SK-N-SH (cell line): Measurements from ENCODE around the gene PADI4. TPM values are rescaled to one million over a fixed set of nuclear protein-coding genes. Genes with fewer than 3 reads are reported as not detected.

Experiments
- CTCF ChIA-PET: fragments of 300-600, 350-600 bp; formaldehyde crosslinking; extraction: SDS; loops from one replicate; lab custom pipeline; 2021; lab: Yijun Ruan, JAX
- POLR2A ChIA-PET: fragments of 350-600 bp; sonication (Branson Sonifier 250); formaldehyde crosslinking; extraction: SDS; loops from one replicate; lab custom pipeline; 2020; ENCODE audit warnings: antibody characterized with exemption, inconsistent platforms; lab: Yijun Ruan, JAX
- DNase-seq: peaks from one replicate; pipeline ENCODE4 v3.0.0; 2012
- H2AFZ ChIP-seq: fragments of 200-600 bp; sonication (generic); 2 replicates; pipeline ENCODE4 v1.8.1; 2016; ENCODE audit warnings: antibody characterized with exemption, mild to moderate bottlenecking, low read depth
- H3F3A ChIP-seq: fragments of 200-600 bp; sonication (generic); replicated peaks from 2 replicates; pipeline ENCODE3; 2016; ENCODE audit warnings: antibody characterized with exemption, mild to moderate bottlenecking; ENCODE audit not compliant: insufficient read depth
- H3K27ac ChIP-seq, 2 experiments: fragments of 200-500 bp in 1 of 2; fragments of 200-600 bp in 1 of 2; sonication (Bioruptor generic) in 1 of 2; sonication (generic), shearing (Covaris generic) in 1 of 2; 2 replicates each; pipeline versions ENCODE4 v1.5.1 to v1.6.1; 2014 to 2016; ENCODE audit warnings: low read depth in 2 of 2, inconsistent platforms in 1 of 2, low read length in 1 of 2, mild to moderate bottlenecking in 1 of 2, mixed read lengths in 1 of 2
- H3K27me3 ChIP-seq: fragments of 200-600 bp; sonication (generic), shearing (Covaris generic); 2 replicates; pipeline ENCODE4 v1.6.1; 2016; ENCODE audit warnings: mixed run types; ENCODE audit not compliant: insufficient read depth
- H3K36me3 ChIP-seq, 2 experiments: fragments of 200-500 bp in 1 of 2; fragments of 200-600 bp in 1 of 2; sonication (Bioruptor generic) in 1 of 2; sonication (generic) in 1 of 2; replicated peaks in 1 of 2; 2 replicates each; pipeline versions ENCODE3 to v1.5.1; 2014 to 2016; ENCODE audit warnings: low read length in 1 of 2, mild to moderate bottlenecking in 1 of 2; ENCODE audit not compliant: insufficient read depth in 2 of 2, control insufficient read depth in 1 of 2
- H3K4me1 ChIP-seq, 2 experiments: fragments of 200-500 bp in 1 of 2; fragments of 200-600 bp in 1 of 2; sonication (Bioruptor generic) in 1 of 2; sonication (generic), shearing (Covaris generic) in 1 of 2; 2 replicates each; pipeline versions ENCODE4 v1.5.1 to v1.6.1; 2014 to 2016; ENCODE audit warnings: low read depth in 1 of 2, low read length in 1 of 2, mixed run types in 1 of 2; ENCODE audit not compliant: insufficient read depth in 2 of 2, control insufficient read depth in 1 of 2
- H3K4me2 ChIP-seq: fragments of 200-600 bp; sonication (generic), shearing (Covaris generic); 2 replicates; pipeline ENCODE4 v1.6.1; 2017; ENCODE audit warnings: mixed run types
- H3K4me3 ChIP-seq, 2 experiments: fragments of 200-500 bp in 1 of 2; fragments of 200-600 bp in 1 of 2; sonication (Bioruptor generic) in 1 of 2; sonication (generic), shearing (Covaris generic) in 1 of 2; 2 replicates each; pipeline versions ENCODE4 v1.5.1 to v1.8.1; 2014 to 2016; ENCODE audit warnings: low read depth in 2 of 2, inconsistent platforms in 1 of 2, low read length in 1 of 2, mild to moderate bottlenecking in 1 of 2, mixed read lengths in 1 of 2, moderate library complexity in 1 of 2
- H3K79me2 ChIP-seq: fragments of 200-600 bp; sonication (generic); 2 replicates; pipeline ENCODE4 v1.8.1; 2017; ENCODE audit warnings: mild to moderate bottlenecking; ENCODE audit not compliant: insufficient read depth
- H3K9ac ChIP-seq: fragments of 200-600 bp; sonication (generic); 2 replicates; pipeline ENCODE4 v1.6.1; 2017; ENCODE audit warnings: mixed run types
- H3K9me2 ChIP-seq: fragments of 200-600 bp; sonication (generic); 2 replicates; pipeline ENCODE4 v1.6.1; 2017; ENCODE audit warnings: mixed run types
- H3K9me3 ChIP-seq: fragments of 200-600 bp; sonication (generic); 2 replicates; pipeline ENCODE4 v1.6.1; 2017; ENCODE audit warnings: mixed run types, mild to moderate bottlenecking, moderate library complexity
- H4K20me1 ChIP-seq: fragments of 200-600 bp; sonication (generic); 2 replicates; pipeline ENCODE4 v1.6.1; 2017; ENCODE audit warnings: mild to moderate bottlenecking, mixed run types; ENCODE audit not compliant: insufficient read depth
- EZH2phosphoT487 ChIP-seq: fragments of 200-600 bp; sonication (generic); IDR thresholded peaks from 2 replicates; pipeline ENCODE4 v1.6.1; 2017; ENCODE audit warnings: low read depth, mixed run types, mild to moderate bottlenecking, antibody characterized with exemption, moderate library complexity, borderline replicate concordance
- FOSL2 ChIP-seq: IDR thresholded peaks from 2 replicates; pipeline ENCODE4 v1.4.0; 2012; ENCODE audit warnings: low read depth, mild to moderate bottlenecking, moderate library complexity, borderline replicate concordance
- FOXM1 ChIP-seq: IDR thresholded peaks from 2 replicates; pipeline ENCODE4 v1.4.0; 2012; ENCODE audit warnings: low read depth, mild to moderate bottlenecking
- JUND ChIP-seq: IDR thresholded peaks from 2 replicates; pipeline ENCODE4 v1.4.0; 2012
- MEF2A ChIP-seq: IDR thresholded peaks from 2 replicates; pipeline ENCODE4 v1.4.0; 2012; ENCODE audit warnings: low read depth, borderline replicate concordance
- POLR2AphosphoS5 ChIP-seq: IDR thresholded peaks from 2 replicates; pipeline ENCODE4 v1.6.1; 2012; ENCODE audit warnings: low read depth, low read length
- RXRA ChIP-seq: IDR thresholded peaks from 2 replicates; pipeline ENCODE4 v1.4.0; 2012; ENCODE audit warnings: low read depth, mild to moderate bottlenecking, borderline replicate concordance
- WGBS: methylation state at CpG from one replicate; pipeline ENCODE4 v1.1.6; 2017; ENCODE audit warnings: low lambda C conversion rate; 5-methylcytosine and 5-hydroxymethylcytosine counted together
- polyA plus RNA-seq, 3 experiments: library from polyadenylated mRNA; depleted of rRNA; stranded (reverse); fragments of >200 nt; gene quantifications; 2 replicates each; pipeline ENCODE4 v1.2.3, GENCODE V29; 2012
- TF ChIP-seq, protein P1 (sequence below): IDR thresholded peaks from 2 replicates; pipeline ENCODE4; 2012
- TF ChIP-seq, protein P2 (sequence below): IDR thresholded peaks from 2 replicates; pipeline ENCODE4 v1.6.1; 2012; ENCODE audit warnings: mild to moderate bottlenecking, low read depth, low read length, moderate library complexity
- TF ChIP-seq, protein P3 (sequence below): fragments of 150-350 bp; IDR thresholded peaks from 2 replicates; pipeline ENCODE4 v1.6.1; 2016; ENCODE audit warnings: mild to moderate bottlenecking, low read depth, low read length
- TF ChIP-seq, protein P4 (sequence below): fragments of 150-350 bp; IDR thresholded peaks from 2 replicates; pipeline ENCODE4 v1.6.1; 2017; ENCODE audit warnings: antibody characterized with exemption, low read length, low read depth, borderline replicate concordance

PADI4 gene
- polyA plus RNA-seq, 1 of the 3 experiments (the other 2 are of a cell fraction): not detected

GRCh38 chr1:17260264-17260663, 47.7 kb upstream of the PADI4 start:
- no peak overlapping the region for H3K27ac ChIP-seq
- no peak for DNase-seq
- no peaks in the 10 kb centered on the region for H3K79me2 ChIP-seq
- TF ChIP-seq JUND: no peak
- no peak for TF ChIP-seq FOSL2
- no peaks in the 10 kb centered on the region for H3K9me2 ChIP-seq
- H3K36me3 ChIP-seq: no peaks in the 10 kb centered on the region
- H3F3A ChIP-seq: no peaks in the 10 kb centered on the region
- ChIA-PET CTCF (interaction anchor here (0.8 kb wide), 1 partner anchor 14 kb away, joined by 3 read pairs; no protein-coding TSS in a partner anchor), POLR2A (no interaction called here)
- H3K4me3 ChIP-seq: no peak overlapping the region
- H3K9ac ChIP-seq: no peak overlapping the region
- H3K27me3 ChIP-seq: no peaks in the 10 kb centered on the region
- H2AFZ ChIP-seq: no peak overlapping the region
- H3K4me1 ChIP-seq: no peaks in the 10 kb centered on the region; a peak in 1 of 4 replicates
- no peak overlapping the region for H3K4me2 ChIP-seq
- WGBS: 52% methylated on average over 4 of the region's 7 CpGs
- H3K9me3 ChIP-seq: no peaks in the 10 kb centered on the region
- H4K20me1 ChIP-seq: no peaks in the 10 kb centered on the region

DNA sequence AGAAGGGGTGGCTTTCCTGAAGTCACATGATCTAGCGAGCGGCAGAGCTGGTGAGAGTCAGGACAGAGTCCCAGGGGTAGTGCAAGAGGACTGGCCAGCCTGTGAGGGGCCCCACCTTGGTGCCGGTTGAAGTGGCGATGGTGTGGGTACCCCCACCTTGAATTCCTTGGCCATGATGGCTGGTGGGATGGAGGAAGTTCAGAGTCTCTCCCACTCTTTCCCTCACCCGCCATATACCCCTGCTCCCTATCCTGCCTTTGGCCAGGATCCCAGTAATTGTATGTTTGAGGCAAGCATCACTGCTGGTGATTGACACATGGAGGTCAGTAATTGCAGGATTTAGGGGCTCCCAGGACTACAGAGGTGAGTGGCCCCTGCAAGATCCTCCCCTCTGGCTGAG, 47.3 kb upstream of the PADI4 start:
- no peak for DNase-seq
- Histone ChIP-seq H3K4me2 (no peak overlapping the region), H3K9ac (no peak overlapping the region), H3K4me3 (no peak overlapping the region), H2AFZ (no peak overlapping the region), H3K27ac (no peak overlapping the region), H3F3A (no peaks in the 10 kb centered on the region), H3K9me3 (no peaks in the 10 kb centered on the region)
- POLR2A ChIA-PET: no interaction called here
- 80% methylated on average over 1 of the region's 5 CpGs for WGBS
- TF ChIP-seq MEF2A: no peak
- TF ChIP-seq, all 33 proteins: peak for 0
- Histone ChIP-seq H4K20me1 (no peaks in the 10 kb centered on the region), H3K27me3 (no peaks in the 10 kb centered on the region), H3K36me3 (no peaks in the 10 kb centered on the region), H3K4me1 (no peaks in the 10 kb centered on the region; a peak in 1 of 4 replicates), H3K9me2 (no peaks in the 10 kb centered on the region), H3K79me2 (no peaks in the 10 kb centered on the region)
- CTCF ChIA-PET: interaction anchor here (0.8 kb wide), 1 partner anchor 13 kb away, joined by 3 read pairs; no protein-coding TSS in a partner anchor

GRCh38 chr1:17263936-17264335, 44.1 kb upstream of the PADI4 start:
- Histone ChIP-seq H3K9me3 (no peaks in the 10 kb centered on the region), H4K20me1 (no peaks in the 10 kb centered on the region), H2AFZ (no peak overlapping the region), H3K79me2 (no peaks in the 10 kb centered on the region), H3K9ac (no peak overlapping the region), H3K27me3 (no peaks in the 10 kb centered on the region), H3F3A (no peaks in the 10 kb centered on the region), H3K36me3 (no peaks in the 10 kb centered on the region), H3K4me1 (no peaks in the 10 kb centered on the region; a peak in 1 of 4 replicates), H3K27ac (no peak overlapping the region), H3K4me3 (no peak overlapping the region), H3K4me2 (no peak overlapping the region), H3K9me2 (no peaks in the 10 kb centered on the region)
- ChIA-PET CTCF (interaction anchor here (0.6 to 1.0 kb wide), 2 partner anchors 19 to 27 kb away, joined by 3 read pairs; no protein-coding TSS in a partner anchor), POLR2A (no interaction called here)
- DNase-seq: no peak
- TF ChIP-seq, protein P1, sequence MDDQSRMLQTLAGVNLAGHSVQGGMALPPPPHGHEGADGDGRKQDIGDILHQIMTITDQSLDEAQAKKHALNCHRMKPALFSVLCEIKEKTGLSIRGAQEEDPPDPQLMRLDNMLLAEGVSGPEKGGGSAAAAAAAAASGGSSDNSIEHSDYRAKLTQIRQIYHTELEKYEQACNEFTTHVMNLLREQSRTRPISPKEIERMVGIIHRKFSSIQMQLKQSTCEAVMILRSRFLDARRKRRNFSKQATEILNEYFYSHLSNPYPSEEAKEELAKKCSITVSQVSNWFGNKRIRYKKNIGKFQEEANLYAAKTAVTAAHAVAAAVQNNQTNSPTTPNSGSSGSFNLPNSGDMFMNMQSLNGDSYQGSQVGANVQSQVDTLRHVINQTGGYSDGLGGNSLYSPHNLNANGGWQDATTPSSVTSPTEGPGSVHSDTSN: no peak
- TF ChIP-seq RXRA: no peak
- TF ChIP-seq POLR2AphosphoS5: no peak
- TF ChIP-seq, protein P2, sequence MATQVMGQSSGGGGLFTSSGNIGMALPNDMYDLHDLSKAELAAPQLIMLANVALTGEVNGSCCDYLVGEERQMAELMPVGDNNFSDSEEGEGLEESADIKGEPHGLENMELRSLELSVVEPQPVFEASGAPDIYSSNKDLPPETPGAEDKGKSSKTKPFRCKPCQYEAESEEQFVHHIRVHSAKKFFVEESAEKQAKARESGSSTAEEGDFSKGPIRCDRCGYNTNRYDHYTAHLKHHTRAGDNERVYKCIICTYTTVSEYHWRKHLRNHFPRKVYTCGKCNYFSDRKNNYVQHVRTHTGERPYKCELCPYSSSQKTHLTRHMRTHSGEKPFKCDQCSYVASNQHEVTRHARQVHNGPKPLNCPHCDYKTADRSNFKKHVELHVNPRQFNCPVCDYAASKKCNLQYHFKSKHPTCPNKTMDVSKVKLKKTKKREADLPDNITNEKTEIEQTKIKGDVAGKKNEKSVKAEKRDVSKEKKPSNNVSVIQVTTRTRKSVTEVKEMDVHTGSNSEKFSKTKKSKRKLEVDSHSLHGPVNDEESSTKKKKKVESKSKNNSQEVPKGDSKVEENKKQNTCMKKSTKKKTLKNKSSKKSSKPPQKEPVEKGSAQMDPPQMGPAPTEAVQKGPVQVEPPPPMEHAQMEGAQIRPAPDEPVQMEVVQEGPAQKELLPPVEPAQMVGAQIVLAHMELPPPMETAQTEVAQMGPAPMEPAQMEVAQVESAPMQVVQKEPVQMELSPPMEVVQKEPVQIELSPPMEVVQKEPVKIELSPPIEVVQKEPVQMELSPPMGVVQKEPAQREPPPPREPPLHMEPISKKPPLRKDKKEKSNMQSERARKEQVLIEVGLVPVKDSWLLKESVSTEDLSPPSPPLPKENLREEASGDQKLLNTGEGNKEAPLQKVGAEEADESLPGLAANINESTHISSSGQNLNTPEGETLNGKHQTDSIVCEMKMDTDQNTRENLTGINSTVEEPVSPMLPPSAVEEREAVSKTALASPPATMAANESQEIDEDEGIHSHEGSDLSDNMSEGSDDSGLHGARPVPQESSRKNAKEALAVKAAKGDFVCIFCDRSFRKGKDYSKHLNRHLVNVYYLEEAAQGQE: no peak
- TF ChIP-seq FOXM1: no peak
- no peak for TF ChIP-seq JUND
- TF ChIP-seq, protein P3, sequence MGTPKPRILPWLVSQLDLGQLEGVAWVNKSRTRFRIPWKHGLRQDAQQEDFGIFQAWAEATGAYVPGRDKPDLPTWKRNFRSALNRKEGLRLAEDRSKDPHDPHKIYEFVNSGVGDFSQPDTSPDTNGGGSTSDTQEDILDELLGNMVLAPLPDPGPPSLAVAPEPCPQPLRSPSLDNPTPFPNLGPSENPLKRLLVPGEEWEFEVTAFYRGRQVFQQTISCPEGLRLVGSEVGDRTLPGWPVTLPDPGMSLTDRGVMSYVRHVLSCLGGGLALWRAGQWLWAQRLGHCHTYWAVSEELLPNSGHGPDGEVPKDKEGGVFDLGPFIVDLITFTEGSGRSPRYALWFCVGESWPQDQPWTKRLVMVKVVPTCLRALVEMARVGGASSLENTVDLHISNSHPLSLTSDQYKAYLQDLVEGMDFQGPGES: no peak
- no peak for TF ChIP-seq EZH2phosphoT487
- TF ChIP-seq, protein P4, sequence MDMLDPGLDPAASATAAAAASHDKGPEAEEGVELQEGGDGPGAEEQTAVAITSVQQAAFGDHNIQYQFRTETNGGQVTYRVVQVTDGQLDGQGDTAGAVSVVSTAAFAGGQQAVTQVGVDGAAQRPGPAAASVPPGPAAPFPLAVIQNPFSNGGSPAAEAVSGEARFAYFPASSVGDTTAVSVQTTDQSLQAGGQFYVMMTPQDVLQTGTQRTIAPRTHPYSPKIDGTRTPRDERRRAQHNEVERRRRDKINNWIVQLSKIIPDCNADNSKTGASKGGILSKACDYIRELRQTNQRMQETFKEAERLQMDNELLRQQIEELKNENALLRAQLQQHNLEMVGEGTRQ: no peak
- no peak for TF ChIP-seq MEF2A
- TF ChIP-seq FOSL2: no peak
